Stimulated activated CD4-positive, alpha-beta T cell treated with anti-CD3 and anti-CD28 coated beads, TNF-alpha, amount 100 ng/mL, for 4 hours (primary cell): ENCODE measurements around the gene PCDHGA12.

ENCODE experiments used
- DNase-seq, 3 experiments: peaks; one replicate each; pipeline ENCODE4 v3.0.0-alpha.2; 2020; ENCODE audit warnings: low read depth in 3 of 3

PCDHGA12 gene

GRCh38 chr5:141439411-141440141 is 9.3 kb downstream of the PCDHGA12 start:
- DNase-seq, result no peak

DNA sequence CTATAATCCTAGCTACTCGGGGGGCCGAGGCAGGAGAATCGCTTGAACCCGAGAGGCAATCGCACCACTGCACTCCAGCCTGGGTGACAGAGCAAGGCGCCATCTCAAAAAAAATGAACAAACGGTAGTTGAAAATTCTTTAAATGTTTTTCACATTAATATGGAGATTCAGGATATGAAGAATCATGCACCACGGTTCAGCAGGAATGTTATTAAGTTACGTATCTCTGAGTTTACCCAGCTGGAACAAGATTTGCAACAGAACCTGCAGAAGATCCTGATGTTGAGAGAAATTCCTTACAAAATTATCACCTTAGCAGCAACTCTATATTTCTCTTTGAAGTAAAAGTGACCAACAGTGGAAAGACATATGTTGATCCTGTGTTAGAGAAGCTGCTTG is 10.0 kb downstream of the PCDHGA12 start:
- no peak for DNase-seq

DNA sequence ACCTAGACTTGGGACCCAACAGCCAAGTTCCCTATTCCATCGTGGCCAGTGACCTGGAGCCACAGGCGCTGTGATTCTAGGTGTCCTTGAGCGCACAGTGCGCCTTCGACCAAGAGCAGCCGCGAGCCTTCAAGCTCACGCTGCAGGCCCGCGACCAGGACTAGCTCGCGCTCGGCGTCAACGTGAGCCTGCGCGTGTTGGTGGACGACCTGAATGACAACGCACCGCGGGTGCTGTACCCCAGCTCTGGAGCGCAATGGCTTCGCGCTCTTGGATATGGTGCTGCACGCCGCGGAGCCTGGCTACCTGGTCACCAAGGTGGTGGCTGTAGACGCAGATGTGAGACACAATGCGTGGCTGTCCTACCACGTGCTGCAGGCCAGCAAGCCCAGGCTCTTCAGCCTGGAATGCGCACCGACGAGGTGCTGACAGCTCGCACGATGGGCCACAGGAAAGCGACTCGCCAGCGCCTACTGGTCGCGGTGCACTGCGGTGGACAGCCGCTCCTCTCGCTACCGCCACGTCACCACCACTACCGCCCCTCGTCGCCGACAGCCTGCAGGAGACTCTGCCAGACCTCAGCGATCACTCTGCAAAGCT is 11.4 kb downstream of the PCDHGA12 start:
- DNase-seq, result no peak

- DNase-seq, result no peak
Observed at GRCh38 chr5:141465351-141465750, 35.0 kb downstream of the PCDHGA12 start.

GRCh38 chr5:141475625-141476131 is 45.4 kb downstream of the PCDHGA12 start, which contains the start of gene PCDHGC3:
TSS of gene PCDHGC3 (plus strand) at chr5:141475966. CDS start at chr5:141476117, 151 bp downstream.
- DNase-seq, result no peak

DNA sequence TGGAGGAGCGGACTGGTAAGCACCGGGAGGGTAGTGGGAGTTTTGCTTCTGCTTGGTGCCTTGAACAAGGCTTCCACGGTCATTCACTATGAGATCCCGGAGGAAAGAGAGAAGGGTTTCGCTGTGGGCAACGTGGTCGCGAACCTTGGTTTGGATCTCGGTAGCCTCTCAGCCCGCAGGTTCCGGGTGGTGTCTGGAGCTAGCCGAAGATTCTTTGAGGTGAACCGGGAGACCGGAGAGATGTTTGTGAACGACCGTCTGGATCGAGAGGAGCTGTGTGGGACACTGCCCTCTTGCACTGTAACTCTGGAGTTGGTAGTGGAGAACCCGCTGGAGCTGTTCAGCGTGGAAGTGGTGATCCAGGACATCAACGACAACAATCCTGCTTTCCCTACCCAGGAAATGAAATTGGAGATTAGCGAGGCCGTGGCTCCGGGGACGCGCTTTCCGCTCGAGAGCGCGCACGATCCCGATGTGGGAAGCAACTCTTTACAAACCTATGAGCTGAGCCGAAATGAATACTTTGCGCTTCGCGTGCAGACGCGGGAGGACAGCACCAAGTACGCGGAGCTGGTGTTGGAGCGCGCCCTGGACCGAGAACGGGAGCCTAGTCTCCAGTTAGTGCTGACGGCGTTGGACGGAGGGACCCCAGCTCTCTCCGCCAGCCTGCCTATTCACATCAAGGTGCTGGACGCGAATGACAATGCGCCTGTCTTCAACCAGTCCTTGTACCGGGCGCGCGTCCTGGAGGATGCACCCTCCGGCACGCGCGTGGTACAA is 46.0 kb downstream of the PCDHGA12 start:
- no peak for DNase-seq

- DNase-seq, result no peak
Observed at GRCh38 chr5:141477044-141477575, 46.8 kb downstream of the PCDHGA12 start.

DNA sequence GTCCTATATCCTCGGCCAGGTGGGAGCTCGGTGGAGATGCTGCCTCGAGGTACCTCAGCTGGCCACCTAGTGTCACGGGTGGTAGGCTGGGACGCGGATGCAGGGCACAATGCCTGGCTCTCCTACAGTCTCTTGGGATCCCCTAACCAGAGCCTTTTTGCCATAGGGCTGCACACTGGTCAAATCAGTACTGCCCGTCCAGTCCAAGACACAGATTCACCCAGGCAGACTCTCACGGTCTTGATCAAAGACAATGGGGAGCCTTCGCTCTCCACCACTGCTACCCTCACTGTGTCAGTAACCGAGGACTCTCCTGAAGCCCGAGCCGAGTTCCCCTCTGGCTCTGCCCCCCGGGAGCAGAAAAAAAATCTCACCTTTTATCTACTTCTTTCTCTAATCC is 47.5 kb downstream of the PCDHGA12 start:
- no peak for DNase-seq

GRCh38 chr5:141478321-141478945 is 48.1 kb downstream of the PCDHGA12 start:
- no peak for DNase-seq

DNA sequence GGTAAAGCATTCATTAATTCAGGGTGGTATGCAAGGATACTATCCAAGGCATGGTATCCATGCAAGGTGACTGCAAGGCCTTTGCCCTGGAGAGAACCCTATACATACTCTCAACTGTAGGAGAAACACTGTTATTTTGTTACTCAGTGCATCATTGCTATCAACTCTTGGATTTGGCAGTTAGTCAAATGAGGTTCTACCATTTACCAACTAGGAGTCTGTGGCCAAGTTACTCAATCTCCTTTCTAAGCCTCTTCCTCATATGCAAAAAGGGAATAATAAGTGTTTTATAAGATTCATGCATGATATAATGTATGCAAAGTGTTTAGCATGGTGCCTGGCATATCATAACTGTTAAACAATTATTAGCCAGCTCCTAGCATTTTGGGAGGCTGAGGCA is 49.5 kb downstream of the PCDHGA12 start:
- DNase-seq, result no peak
